NOMO-1 treated with dmso at 0.1 percent for 144 hours (cell line): Measurements from ENCODE around the gene ADCY5.

Experiments
- DNase-seq: peaks from one replicate; lab custom pipeline; 2025; ENCODE audit not compliant: unreplicated experiment; lab: John Stamatoyannopoulos, UW

ADCY5 gene

DNA sequence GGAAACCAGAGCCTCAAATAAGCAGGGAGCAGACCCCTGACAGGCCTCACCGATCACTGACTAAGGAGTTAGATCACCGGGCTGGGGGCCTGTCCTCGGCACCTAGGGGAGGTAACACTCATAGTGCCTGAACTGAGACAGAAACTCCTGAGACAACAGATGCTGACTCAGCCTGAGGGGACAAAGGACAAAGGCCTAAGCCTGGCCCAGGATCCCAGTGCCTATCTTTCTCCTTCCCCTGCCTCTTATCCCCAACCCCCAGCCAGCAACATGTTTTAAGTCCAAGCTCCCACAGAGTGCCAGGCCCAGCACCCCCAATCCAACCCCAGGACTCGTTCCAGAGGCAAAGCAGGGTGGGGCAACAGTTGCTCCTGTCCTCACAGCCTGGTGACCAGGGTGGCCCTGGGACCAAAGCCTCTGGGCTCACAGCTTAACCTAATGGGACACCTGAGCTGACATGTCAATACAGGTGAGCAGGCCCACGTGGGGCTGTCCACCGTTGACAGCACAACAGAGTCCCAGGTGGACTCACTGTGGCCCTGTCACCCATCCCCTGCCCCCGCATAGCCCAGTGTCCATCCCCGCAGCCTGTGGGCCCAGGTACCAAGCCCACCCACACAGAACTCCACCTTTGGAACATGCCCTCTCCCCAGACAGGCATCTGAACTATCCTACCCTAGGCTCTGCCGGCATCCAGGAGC lies 37.4 kb downstream of the ADCY5 start:
- DNase-seq = no peak

DNA sequence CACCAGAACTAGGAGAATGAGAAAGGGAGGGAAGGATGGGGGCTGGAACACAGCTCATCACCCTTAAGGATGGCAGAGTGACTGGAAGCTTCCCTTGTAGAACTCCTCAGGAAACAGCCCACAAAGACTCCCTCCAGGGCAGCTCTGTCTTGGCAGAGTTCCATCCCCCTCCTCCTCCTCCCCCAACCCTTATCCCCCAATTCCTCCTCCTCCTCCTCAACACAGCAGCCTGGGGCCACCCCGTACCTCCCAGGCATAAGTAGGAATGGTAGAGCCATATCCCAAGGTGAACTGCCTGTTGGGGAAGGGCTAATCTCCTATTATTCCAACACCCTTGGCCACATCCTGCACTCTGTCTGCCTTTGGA lies 38.8 kb downstream of the ADCY5 start:
- DNase-seq = no peak

GRCh38 chr3:123409443-123410148 lies 39.3 kb downstream of the ADCY5 start:
- DNase-seq = no peak

- DNase-seq = no peak
These were observed 42.3 kb downstream of the ADCY5 start for GRCh38 chr3:123406598-123406997.

DNA sequence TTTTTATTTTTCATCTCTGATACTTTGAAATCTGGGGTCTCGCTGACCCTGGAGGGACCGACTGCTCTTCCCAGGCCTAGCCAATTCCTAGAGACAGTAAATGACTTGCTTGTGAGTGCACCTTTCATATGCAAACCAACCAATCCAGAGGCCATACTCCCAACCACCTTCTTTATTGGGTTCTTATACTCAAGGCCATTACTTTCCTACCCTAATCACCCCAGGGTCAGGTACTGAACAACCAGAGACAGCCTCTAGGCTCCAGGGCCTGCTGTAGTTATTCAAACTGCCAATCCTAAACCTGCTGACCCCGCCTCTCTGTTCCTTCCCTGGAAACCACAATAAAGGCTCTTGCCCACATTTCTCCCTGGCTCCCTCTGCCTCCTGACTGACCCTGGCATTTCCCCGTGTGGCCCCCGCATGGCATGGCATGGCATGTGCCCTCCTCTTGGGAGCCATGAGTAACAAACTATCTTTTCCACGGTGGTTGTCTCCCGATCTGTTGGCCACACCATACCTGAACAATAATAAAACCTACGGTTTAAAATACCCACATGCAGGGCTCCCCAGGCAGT lies 42.9 kb downstream of the ADCY5 start:
- no peak for DNase-seq

DNA sequence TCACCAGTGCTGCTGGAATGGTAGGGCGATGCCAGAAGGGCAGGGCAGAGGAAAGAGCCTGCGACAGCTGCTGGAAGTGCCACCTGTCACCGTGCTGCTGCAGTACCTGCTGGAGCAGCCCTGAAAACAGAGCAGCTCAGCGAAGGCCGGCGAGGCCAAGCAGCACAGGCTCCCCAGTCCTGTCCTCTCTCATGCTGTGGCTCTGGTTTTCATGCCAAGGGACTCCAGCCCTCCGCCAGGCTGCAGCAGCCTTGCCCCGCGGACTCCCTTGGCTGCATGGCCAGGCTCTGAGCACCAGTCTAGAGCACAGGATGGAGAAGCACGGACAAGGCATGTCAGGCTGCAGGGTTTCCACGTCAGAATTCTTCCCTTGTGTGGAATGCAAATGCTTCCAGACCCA lies 43.9 kb downstream of the ADCY5 start:
- no peak for DNase-seq

DNA sequence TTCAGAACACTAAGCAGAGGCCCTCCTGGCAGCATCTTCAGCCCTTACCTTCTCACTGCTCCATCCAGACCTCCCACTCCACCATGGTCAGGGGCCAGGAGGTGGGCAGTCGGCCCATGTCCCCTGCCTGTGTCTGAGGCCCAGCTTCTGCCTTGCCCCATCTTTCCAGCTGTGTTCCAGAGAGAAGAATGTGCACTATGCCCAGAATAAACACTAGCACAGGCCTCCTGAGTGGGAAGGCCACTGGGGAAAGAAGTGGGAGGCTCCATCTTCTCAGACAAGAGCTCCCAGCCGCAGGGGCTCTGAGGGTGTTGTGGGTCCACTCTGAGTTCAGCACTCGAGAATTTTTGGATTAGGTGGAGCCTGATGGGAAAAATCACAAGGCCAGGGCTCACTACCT lies 44.5 kb downstream of the ADCY5 start:
- no peak for DNase-seq

DNA sequence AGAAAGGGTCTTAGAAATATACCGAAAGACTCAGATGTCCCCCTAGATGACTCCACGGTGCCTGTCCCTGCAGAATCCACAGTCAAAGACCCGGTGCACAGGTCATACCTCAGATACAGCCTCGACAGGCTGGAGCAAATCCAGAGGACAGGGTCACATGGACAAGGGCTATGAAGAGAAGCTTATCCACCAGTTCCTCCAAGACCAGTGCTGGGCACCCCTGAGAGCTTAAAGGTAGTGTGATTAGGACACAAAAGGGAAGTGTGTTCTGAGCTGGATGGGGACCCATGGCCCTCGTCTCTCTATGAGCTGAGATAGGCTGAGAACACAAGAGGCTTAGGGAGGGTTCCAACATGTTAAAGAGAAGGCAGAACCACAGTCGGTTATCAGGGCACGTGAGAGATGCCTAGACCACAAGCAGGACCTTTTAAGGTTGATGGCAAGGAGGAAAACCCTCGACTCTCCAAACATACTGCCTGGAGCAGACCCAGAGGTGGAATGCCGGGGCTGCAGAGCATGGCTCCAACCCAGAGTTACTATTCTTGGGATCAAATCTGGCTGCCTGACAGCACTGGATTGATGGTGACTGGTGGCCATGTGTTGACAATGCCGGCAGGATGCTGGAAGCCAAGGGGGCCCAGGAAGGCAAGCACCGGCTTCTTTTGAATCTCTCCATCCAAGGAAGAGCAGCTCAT lies 46.9 kb downstream of the ADCY5 start:
- DNase-seq = no peak

DNA sequence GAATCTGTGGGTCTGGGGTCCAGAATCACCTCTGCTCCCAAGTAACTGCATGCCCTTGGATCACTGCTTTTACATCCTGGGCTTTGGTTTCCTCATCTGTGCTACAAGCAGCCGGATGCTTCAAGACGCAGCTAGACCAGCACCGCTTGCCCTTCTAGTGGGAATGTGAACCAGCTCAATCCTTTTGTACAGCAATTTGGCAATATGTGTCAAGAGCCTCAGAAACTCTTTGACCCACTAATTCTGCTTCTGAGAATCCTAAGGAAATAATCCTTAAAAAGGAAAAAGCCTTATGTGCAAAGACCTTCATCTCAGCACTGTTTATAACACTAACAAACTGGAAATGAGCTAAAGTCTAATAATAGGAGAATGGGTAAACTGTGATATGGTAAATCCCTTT lies 48.7 kb downstream of the ADCY5 start:
- no peak for DNase-seq

DNA sequence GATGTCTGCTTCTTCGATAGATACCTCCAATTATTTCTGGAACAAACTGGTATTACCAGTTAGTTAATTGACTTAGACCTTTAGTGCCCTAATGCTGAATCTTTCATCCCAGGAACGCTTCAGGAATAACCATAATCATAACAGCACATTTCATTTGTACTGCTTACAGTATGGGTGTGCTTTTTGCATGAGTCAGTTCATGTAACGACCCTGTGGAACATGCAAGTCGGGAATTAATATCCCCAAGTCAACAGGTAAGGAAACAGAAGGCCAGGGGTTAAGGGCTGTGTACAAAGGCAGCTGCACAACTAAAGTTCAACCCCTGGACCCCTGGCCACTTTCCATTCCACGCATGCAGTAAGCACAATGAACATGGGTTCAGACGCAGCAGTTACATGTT lies 49.2 kb downstream of the ADCY5 start:
- DNase-seq = no peak

DNA sequence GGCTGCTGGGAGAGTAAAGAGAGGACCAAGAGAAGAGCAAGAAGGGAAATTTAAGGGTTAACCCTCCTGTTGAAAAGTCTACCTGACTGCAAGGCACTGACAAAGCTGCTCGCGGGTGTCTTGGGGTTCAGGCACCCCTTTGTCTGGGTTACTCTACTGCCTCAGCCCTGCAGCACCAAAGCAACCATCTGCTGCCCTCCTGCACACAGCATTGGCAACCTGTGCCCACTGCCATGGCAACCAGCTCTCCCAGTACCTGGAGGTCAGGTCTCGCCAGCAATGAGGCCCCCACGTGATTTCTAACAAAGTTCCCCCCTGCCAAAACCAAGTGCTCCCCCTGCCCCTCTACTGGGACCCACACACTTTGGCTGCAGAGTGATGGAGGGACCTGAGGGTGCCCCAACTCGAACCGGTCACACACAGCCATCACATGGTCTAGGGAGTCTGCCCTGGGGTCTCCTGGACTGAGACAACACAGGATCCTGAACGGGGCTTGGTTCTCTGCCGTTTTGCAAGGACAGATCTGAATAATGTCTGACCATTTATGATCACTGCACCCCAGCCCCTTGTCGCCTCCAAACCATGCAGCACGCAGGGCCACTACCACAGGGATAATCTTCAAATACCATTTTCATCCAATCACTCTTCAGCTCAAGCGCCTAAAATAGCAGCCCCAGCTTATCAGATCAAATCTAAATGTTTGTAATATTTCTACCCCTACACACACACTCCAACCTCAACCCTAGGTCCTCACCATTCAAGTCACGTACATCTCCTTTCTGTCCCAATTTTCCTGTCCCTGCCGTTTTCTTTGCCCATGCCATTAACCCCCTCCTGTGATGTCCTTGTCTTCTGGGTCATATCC lies 50.7 kb downstream of the ADCY5 start:
- DNase-seq = no peak

DNA sequence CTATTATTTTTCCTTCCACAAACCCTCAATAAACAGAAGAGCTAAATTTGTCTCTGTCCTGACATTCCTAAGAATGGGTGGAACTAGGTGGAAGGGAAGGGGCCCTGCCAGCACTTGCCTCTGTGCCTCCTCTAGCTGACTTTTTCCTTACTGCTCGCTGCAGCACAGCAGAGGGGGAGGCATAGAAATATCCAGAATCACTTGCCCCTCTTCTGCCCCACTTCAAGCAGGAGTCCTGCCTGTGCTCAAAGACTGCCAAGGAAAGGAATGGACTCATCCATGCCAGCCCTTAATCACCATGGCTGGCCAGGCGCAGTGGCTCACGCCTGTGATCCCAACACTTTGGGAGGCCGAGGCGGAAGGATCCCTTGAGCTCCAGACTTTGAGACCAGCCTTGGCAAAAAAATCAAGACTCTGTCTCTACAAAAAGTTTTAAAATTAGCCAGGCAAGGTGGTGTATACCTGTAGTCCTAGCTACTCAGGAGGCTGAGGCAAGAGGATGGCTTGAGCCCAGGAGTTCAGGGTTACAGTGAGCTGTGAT lies 51.8 kb downstream of the ADCY5 start:
- no peak for DNase-seq

DNA sequence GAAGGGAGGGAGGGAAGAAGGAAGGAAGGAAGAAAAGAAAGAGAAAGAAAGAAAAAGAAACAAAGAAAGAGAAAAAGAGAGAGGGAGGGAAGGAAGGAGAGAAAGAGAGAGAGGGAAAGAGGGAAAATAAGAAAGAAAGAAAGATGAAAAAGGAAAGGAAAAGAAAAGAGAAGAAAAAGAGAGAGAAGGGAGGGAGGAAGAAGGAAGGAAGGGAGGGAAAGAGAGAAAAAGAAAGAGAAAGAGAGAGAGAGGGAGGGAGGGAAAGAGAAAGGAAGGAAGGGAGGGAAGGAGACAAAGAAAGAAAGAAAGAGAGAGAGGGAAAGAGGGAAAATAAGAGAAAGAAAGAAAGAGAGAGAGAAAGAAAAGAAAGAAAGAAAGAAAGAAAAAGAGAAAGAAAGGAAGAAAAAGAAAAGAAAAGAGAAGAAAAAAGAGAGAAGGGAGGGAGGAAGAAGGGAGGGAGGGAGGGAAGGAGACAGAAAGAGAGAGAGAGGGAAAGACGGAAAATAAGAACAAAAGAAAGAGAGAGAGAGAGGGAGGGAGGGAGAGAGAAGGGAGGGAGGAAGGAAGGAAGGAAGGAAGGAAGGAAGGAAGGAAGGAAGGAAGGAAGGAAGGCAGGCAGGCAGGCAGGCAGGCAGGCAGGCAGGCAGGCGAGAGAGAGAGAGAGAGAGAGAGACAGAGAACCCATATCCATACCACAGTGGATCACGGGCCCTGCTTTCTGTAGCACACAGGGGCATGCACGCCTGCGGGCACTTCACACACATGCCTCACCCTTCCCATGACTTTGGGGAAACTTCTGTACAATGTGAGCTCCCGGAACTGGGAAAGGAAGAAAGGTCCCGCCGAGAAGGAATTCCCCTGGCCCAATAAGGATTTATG lies 52.5 kb downstream of the ADCY5 start:
- no peak for DNase-seq

- no peak for DNase-seq
These were observed 53.7 kb downstream of the ADCY5 start for GRCh38 chr3:123395235-123395634.

- DNase-seq = no peak
These were observed 54.4 kb downstream of the ADCY5 start for GRCh38 chr3:123394391-123395020.

DNA sequence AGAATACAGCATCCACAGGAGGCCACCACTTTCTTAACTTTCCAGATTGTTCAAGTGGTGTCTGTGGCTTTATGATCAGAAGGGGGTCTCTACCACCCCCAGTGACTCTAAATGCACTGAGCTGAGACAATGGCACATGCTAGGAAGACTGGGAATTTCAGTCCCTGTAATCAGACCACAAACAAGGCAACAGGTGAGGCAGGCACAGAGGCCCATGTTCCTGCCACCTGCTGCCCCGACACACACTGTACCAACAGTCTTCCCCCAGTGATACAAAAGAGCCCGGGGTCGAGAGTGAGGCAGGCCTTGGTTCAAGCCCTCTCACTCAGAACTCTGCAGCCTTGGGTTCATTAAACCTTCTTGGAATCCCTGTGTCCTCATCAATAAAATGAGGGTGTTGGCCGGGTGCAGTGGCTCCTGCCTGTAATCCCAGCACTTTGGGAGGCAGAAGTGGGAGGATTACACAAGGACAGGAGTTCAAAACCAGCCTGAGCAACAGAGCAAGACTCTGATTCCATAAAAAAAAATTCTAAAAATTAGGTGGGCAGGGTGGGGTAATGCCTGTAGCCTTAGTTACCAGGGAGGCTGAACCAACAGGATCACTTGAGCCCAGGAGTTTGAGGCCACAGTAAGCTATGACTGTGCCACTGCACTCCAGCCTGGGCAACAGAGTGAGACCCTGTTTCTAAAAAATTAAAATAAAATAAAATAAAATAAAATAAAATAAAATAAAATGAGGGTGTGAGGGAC lies 55.8 kb downstream of the ADCY5 start:
- no peak for DNase-seq

DNA sequence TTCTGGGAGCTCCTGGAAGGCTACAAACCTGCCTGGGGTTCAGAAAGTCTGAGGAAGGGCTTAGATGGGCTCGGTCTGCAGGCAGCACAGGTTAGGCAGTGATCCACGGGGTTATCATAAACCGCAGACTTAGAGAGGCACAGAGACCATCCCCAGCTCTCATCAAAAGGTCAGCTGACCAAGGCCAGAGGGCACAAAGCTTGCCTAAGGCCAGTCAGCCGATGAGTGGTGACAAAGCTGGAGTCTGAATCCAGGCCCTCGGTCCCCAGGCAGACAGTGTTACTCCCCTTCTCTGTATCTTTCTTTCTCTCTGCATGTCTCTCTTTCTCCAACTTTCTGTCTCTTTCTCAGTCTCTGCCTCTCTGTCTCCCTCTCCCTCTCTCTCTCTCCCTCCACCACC lies 56.5 kb downstream of the ADCY5 start:
- no peak for DNase-seq

DNA sequence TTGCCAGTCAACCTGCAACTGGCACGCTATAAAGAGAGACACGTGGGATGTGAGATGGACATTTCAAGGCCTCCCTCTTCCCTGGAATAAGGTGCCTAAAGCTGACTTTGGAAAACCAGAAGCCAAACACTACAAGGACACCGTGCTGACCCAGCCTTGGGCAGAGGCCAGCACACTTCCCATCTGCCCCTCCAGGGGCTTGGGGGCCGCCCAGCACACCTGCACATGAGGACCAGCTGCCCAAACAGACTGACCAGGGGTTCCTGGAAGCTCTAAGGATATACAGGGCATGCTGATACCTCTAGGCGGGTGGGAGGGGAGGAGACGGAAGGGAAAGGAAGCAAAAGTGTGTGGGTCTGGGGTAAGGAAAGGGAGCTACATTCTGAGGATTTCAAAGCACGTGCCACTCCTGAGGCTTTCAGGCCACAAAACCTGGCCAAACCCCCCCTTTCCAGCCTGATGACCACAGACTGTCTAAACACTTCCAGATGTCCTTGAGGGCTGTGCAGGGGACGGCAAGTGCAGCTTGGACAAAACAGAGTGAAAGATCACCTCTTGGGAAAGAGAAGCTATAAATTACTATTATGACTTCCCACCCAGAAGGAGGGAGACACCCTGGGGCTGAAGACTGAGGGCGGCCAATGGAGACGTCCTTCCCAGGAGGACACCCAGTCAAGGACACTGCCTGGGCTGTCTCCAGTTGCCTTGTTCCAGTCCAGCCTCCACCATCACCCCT lies 57.9 kb downstream of the ADCY5 start:
- DNase-seq = no peak
